SJCRH30 (cell line): Measurements from ENCODE around the gene CELF2. TPM values are rescaled to one million over a fixed set of nuclear protein-coding genes. Genes with fewer than 3 reads are reported as not detected.
"Not testable (repeated sequence)": the region's sequence is repeated elsewhere in the genome, so short reads cannot be mapped to it uniquely, and the experiment has no call there.

Experiments used
- DNase-seq, 2 experiments: peaks; one replicate each; pipeline ENCODE4 v3.0.0-alpha.2; 2015 to 2020
- H3K27ac ChIP-seq: fragments of 250-450 bp; sonication (Bioruptor Pico); 2 replicates; pipeline ENCODE4 v1.5.1; 2020; ENCODE audit warnings: mild to moderate bottlenecking, moderate library complexity
- H3K27me3 ChIP-seq: fragments of 250-450 bp; sonication (Bioruptor Pico); 2 replicates; pipeline ENCODE4 v1.5.1; 2020; ENCODE audit warnings: mild to moderate bottlenecking, moderate library complexity
- H3K36me3 ChIP-seq: fragments of 250-450 bp; sonication (Bioruptor Pico); 2 replicates; pipeline ENCODE4 v1.5.1; 2020; ENCODE audit warnings: mild to moderate bottlenecking, moderate library complexity
- H3K4me1 ChIP-seq: fragments of 250-450 bp; sonication (Bioruptor Pico); 2 replicates; pipeline ENCODE4 v1.5.1; 2020; ENCODE audit warnings: mild to moderate bottlenecking, moderate library complexity
- H3K4me3 ChIP-seq: fragments of 250-450 bp; sonication (Bioruptor Pico); 2 replicates; pipeline ENCODE4 v1.5.1; 2020; ENCODE audit warnings: mild to moderate bottlenecking, moderate library complexity
- H3K9me3 ChIP-seq: fragments of 250-450 bp; sonication (Bioruptor Pico); replicated peaks from 2 replicates; pipeline ENCODE4 v1.5.1; 2020; ENCODE audit warnings: mild to moderate bottlenecking, moderate library complexity
- total RNA-seq: library from RNA; depleted of rRNA; stranded (reverse); fragments of >200 nt; shearing (Covaris generic); gene quantifications from 2 replicates; pipeline ENCODE4 v1.2.3, GENCODE V29; 2014

CELF2 gene
- total RNA-seq, 1 experiment from 2014 or later: 65.2 TPM

DNA sequence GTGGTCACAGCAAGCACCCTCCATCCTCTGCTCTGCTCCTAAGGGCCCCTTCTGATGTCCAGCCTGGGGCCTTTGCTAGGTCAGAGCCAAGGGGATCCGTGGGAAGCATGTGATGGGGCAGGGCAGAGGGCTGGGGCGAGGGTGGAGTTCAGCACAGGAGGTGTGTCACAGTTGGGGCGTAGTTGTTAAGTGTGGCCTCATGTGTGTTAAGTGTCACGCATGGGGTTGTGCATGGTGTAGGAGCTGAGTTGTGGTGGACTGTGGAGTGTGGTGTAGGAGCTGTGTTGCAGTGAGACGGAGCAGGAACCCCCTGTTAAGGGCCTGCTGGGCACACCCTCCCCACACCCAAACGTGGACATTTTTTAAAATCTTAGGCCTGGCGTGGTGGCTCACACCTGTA is 345.8 kb downstream of the CELF2 start:
- DNase-seq: no peak
- Histone ChIP-seq H3K36me3 (no peaks in the 10 kb centered on the region), H3K9me3 (no peaks in the 10 kb centered on the region), H3K4me3 (no peak overlapping the region), H3K27ac (no peak overlapping the region), H3K27me3 (no peaks in the 10 kb centered on the region), H3K4me1 (no peaks in the 10 kb centered on the region)

- no peaks in the 10 kb centered on the region for H3K4me1 ChIP-seq
- H3K27me3 ChIP-seq: no peaks in the 10 kb centered on the region
- no peaks in the 10 kb centered on the region for H3K36me3 ChIP-seq
- H3K27ac ChIP-seq: no peak overlapping the region
- no peaks in the 10 kb centered on the region for H3K9me3 ChIP-seq
- no peak overlapping the region for H3K4me3 ChIP-seq
- no peak for DNase-seq
Observed at GRCh38 chr10:11364241-11364640, 346.6 kb downstream of the CELF2 start.

DNA sequence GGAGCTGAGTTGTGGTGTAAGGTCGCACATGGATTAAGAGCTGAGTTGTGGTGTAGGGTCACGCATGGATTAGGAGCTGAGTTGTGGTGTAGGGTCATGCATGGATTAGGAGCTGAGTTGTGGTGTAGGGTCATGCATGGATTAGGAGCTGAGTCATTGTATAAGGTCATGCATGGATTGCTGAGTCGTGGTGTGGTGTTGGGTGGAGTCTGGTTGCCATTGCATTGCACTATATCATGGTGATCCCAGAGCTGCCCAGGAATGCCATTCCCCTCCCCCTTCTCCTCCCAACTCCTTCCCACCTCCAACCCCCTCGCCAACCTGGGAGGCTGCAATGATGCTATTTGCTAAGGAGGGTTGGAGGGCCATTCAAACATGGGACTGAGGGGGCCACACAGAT is 349.2 kb downstream of the CELF2 start:
- not testable (repeated sequence) for H3K27me3 ChIP-seq, DNase-seq, H3K36me3 ChIP-seq, H3K4me3 ChIP-seq, H3K27ac ChIP-seq, H3K4me1 ChIP-seq, H3K9me3 ChIP-seq

DNA sequence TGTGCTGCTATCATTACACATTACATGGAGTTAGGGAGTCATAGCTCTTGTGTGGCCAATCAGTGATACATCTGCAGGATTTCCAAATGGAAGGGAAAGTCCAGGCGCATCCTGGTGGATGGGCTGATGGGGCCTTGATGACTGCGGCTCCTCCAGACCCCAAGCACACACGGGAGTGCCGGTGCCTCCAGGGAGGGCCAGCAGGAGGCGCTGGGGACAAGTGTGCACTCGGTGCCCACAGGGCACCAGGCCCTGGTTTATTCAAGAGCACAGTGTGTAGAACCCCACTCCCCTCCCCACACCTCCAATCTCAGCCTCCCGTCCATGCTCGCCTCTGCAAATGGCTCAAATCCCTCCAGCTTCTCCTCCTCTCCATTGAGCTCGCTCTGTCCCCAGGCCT is 349.8 kb downstream of the CELF2 start:
- no peak for DNase-seq
- Histone ChIP-seq H3K4me1 (no peaks in the 10 kb centered on the region), H3K27ac (no peak overlapping the region), H3K36me3 (no peaks in the 10 kb centered on the region), H3K4me3 (no peak overlapping the region), H3K9me3 (no peaks in the 10 kb centered on the region), H3K27me3 (no peaks in the 10 kb centered on the region)

GRCh38 chr10:11373717-11374171 is 356.1 kb downstream of the CELF2 start:
- H3K4me1 ChIP-seq: no peaks in the 10 kb centered on the region
- no peak overlapping the region for H3K4me3 ChIP-seq
- H3K9me3 ChIP-seq: no peaks in the 10 kb centered on the region
- no peak overlapping the region for H3K27ac ChIP-seq
- H3K27me3 ChIP-seq: no peaks in the 10 kb centered on the region
- no peaks in the 10 kb centered on the region for H3K36me3 ChIP-seq
- DNase-seq: no peak

DNA sequence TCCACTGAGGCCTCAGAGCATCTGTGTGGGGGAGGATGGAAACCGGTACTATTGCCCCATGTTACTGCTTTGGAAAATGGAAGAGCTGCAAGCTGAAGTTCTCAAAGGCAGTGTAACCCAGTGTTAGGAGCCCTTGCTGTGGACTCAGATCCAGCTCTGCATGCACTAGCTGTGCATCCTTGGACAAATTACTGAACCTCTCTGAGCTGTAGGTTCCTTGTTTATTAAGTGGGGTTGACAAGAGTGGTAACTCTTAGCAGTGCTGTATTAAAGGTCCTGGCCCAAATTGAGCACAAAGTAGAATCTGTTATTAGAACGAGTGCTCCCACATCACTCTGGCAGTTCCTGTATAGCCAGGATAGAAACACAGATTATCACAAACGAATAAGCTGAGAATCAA is 359.6 kb downstream of the CELF2 start:
- no peaks in the 10 kb centered on the region for H3K4me1 ChIP-seq
- H3K9me3 ChIP-seq: no peaks in the 10 kb centered on the region
- no peak overlapping the region for H3K27ac ChIP-seq
- no peak for DNase-seq
- no peaks in the 10 kb centered on the region for H3K27me3 ChIP-seq
- no peak overlapping the region for H3K4me3 ChIP-seq
- no peaks in the 10 kb centered on the region for H3K36me3 ChIP-seq

- H3K4me3 ChIP-seq: no peak overlapping the region
- H3K9me3 ChIP-seq: no peaks in the 10 kb centered on the region
- no peaks in the 10 kb centered on the region for H3K36me3 ChIP-seq
- DNase-seq: no peak
- no peak overlapping the region for H3K27ac ChIP-seq
- no peaks in the 10 kb centered on the region for H3K4me1 ChIP-seq
- H3K27me3 ChIP-seq: no peaks in the 10 kb centered on the region
Observed at GRCh38 chr10:11378835-11379234, 361.2 kb downstream of the CELF2 start.

DNA sequence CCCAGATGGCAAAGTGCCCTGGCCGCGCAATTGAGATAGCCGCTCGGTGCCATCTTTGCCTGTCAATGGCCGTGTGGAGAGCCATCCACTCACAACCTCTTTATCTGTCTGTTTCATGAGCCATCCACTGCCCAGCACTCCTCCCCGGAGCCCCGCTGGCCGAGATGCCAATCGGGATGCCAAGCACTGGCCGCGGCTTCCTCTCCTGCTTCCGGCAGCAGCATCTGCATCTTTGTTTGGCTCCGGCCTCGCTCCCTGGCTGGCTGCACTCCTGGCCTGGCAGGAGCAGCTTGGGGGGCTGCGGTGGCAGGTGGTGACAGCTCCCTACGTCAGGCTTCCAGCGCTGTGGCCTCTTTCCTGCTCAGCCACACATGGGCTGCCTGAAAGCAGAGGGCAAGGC is 362.1 kb downstream of the CELF2 start:
- no peak overlapping the region for H3K27ac ChIP-seq
- H3K4me3 ChIP-seq: no peak overlapping the region
- no peak for DNase-seq
- H3K36me3 ChIP-seq: no peaks in the 10 kb centered on the region
- no peaks in the 10 kb centered on the region for H3K9me3 ChIP-seq
- no peaks in the 10 kb centered on the region for H3K27me3 ChIP-seq
- H3K4me1 ChIP-seq: no peaks in the 10 kb centered on the region

DNA sequence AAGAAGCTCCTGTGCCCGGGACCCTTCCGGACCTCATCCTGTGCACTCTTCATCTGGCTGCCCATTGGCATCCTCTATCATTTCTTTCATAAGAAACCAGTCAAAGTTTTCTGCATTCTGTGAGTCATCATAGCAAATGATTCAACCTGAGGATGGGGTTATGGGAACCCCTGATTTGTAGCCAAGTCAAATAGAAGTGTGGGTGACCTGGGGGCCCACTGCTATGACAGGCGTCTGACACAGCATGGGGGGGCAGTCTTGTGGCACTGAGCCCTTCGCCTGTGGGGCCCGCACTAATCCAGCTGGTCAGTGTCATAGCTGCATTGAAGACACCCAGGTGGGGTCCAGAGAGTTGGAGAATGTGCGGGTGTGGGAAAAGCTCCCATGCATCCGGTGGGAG is 363.4 kb downstream of the CELF2 start:
- H3K4me1 ChIP-seq: no peaks in the 10 kb centered on the region
- H3K36me3 ChIP-seq: no peaks in the 10 kb centered on the region
- no peaks in the 10 kb centered on the region for H3K27me3 ChIP-seq
- no peak overlapping the region for H3K27ac ChIP-seq
- H3K4me3 ChIP-seq: no peak overlapping the region
- DNase-seq: no peak
- no peaks in the 10 kb centered on the region for H3K9me3 ChIP-seq

DNA sequence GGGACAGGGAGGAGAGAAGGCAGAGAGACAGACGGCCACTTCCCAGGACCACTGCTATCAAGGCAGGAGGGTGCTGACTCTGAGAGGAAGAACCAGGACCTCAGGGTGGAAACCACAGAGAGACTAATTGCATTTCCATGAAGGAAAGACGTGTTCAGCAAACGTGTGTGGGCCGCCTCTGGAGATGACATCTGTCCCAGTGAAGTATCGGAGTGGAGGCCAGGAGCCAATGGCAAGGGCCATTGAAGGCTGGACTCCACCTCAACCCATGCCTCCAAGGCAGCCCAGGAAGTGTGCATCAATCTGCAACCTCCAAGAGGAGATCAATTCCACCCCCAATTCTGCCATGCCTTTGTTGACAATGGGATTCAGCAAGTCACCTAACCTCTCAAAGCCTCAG is 363.8 kb downstream of the CELF2 start:
- H3K4me3 ChIP-seq: no peak overlapping the region
- H3K27me3 ChIP-seq: no peaks in the 10 kb centered on the region
- H3K4me1 ChIP-seq: no peaks in the 10 kb centered on the region
- H3K27ac ChIP-seq: no peak overlapping the region
- no peaks in the 10 kb centered on the region for H3K36me3 ChIP-seq
- no peak for DNase-seq
- no peaks in the 10 kb centered on the region for H3K9me3 ChIP-seq

- no peaks in the 10 kb centered on the region for H3K36me3 ChIP-seq
- H3K27ac ChIP-seq: no peak overlapping the region
- no peak for DNase-seq
- H3K9me3 ChIP-seq: no peaks in the 10 kb centered on the region
- no peaks in the 10 kb centered on the region for H3K4me1 ChIP-seq
- no peaks in the 10 kb centered on the region for H3K27me3 ChIP-seq
- no peak overlapping the region for H3K4me3 ChIP-seq
Observed at GRCh38 chr10:11382187-11382586, 364.5 kb downstream of the CELF2 start.

DNA sequence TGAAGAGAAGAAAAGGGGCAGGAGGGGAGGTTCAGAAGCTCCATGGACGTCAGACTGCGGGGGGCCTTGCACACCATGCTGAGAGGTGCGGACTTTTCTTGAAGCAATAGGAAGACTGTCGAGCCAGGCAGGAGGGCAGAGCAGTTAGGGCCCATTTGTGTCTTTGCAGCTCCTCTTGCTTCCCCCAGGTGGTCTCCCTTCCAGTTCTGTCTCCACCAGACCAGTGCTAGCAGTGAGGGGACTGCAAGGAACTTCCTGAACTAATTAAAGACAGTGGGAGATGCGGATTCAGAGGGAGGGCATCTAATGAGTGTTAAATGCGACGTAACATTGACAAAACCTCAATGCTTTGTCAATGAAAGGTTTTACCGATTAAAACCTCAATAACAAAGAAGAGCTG is 368.4 kb downstream of the CELF2 start:
- no peaks in the 10 kb centered on the region for H3K9me3 ChIP-seq
- no peak for DNase-seq
- H3K4me3 ChIP-seq: no peak overlapping the region
- no peaks in the 10 kb centered on the region for H3K27me3 ChIP-seq
- no peak overlapping the region for H3K27ac ChIP-seq
- no peaks in the 10 kb centered on the region for H3K36me3 ChIP-seq
- no peaks in the 10 kb centered on the region for H3K4me1 ChIP-seq
